ENCODE results near the gene TLN1. TPM values are rescaled to one million over a fixed set of nuclear protein-coding genes. Genes with fewer than 3 reads are reported as not detected.

TLN1 gene
- total and polyA plus RNA-seq, 2 experiments from 2014 or later = 21.5 to 120 TPM

DNA sequence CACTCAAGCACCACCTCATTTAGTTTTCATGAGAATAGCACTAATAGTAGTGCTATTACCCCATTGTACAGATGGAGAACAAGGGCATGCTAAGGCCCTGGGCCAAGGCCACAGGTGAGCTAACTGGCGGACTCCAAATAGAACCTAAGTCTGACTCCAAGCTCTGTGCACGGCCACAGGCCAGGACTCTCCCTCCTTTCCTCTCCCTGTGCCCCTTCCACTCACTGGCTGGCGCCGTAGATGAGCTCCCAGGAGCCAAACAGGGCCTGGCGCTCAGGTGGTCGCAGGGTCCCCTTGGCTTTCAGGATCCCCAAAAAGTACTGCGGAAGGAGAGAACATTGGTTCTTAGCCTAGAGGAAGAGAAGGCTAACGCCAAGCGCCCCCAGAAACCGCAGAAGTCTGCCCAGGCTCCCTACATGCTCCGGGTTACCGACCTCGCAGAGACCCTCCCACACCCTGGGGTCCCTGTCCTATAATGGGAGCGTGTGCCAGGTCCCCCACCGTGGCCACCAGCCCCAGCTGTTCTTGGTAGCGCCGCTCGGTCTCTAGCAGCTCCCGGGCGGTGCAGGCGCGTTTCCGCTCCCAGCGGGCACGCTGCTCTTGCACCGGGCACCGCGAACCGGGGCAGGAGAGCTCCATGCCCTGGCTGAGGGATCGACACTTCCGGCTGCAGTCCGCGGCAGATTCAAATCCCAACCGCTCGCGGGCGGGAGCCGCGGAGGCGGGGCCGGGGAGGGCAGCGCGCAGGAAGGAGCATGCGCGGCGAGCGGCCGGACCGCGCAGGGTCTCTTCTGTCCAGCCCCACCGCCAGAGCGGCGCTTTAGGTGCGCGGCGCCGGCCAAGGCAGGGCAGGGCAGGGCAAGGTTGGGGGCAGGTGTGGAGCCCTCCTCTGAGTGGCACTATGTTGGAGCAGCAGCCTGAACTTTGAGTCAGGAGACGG is 67.2 kb downstream of the TLN1 start, which contains the start of gene ARHGEF39:
TSS of gene ARHGEF39 (minus strand) at position 665 of the 940 bp plus-strand sequence. CDS start at position 639, 26 bp downstream.
- Histone ChIP-seq H3K4me1 (ENCODE audit: insufficient read depth) (peaks cover 15% of the 10 kb centered on the region), H3K27me3 (ENCODE audit: insufficient read depth) (no peaks in the 10 kb centered on the region), H3K9me2 (ENCODE audit: insufficient read depth) (peaks cover 12% of the 10 kb centered on the region), H2AFZ (peak within 1 kb of the TSS; percentile 97), H3K27ac (ENCODE audit: low read depth) (peak within 1 kb of the TSS; percentile 79; the same call in 1 of the 2 replicates), H3K4me3 (peak within 1 kb of the TSS; percentile 90), H3K36me3 (ENCODE audit: insufficient read depth) (peaks cover 8% of the 10 kb centered on the region; the same call in 1 of the 2 replicates), H3K79me2 (replicated peaks; ENCODE audit: insufficient read depth) (peaks cover 8% of the 10 kb centered on the region; the same call in 1 of the 2 replicates), H4K20me1 (replicated peaks; ENCODE audit: insufficient read depth) (no peaks in the 10 kb centered on the region), H3F3A (replicated peaks; ENCODE audit: low read depth) (peaks cover 19% of the 10 kb centered on the region; the same call in 1 of the 2 replicates), H3K4me2 (peak within 1 kb of the TSS; percentile 97)
- peaks cover 37% of the 10 kb centered on the region for H3K4me1 Mint-ChIP-seq
- TF ChIP-seq ZNF331 (CRISPR knock-in tag; IDR thresholded peaks at IDR 0.05; ENCODE audit: low read depth) (no peak), ZNF462 (CRISPR knock-in tag; IDR thresholded peaks at IDR 0.05) (no peak), NANOG (IDR thresholded peaks at IDR 0.05; ENCODE audit: borderline replicate concordance) (no peak), ETS1 (IDR thresholded peaks at IDR 0.05) (peak; percentile 69; the same call in 1 of the 2 replicates), POLR2AphosphoS5 (IDR thresholded peaks at IDR 0.05; ENCODE audit: low read depth) (peak; percentile 97)
- TF ChIP-seq, protein P1, sequence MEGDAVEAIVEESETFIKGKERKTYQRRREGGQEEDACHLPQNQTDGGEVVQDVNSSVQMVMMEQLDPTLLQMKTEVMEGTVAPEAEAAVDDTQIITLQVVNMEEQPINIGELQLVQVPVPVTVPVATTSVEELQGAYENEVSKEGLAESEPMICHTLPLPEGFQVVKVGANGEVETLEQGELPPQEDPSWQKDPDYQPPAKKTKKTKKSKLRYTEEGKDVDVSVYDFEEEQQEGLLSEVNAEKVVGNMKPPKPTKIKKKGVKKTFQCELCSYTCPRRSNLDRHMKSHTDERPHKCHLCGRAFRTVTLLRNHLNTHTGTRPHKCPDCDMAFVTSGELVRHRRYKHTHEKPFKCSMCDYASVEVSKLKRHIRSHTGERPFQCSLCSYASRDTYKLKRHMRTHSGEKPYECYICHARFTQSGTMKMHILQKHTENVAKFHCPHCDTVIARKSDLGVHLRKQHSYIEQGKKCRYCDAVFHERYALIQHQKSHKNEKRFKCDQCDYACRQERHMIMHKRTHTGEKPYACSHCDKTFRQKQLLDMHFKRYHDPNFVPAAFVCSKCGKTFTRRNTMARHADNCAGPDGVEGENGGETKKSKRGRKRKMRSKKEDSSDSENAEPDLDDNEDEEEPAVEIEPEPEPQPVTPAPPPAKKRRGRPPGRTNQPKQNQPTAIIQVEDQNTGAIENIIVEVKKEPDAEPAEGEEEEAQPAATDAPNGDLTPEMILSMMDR (conservative IDR thresholded peaks at IDR 0.05; ENCODE audit: low read depth in 2 of 2) = peak; percentile 34 to 79
- peak; percentile 97 for ATAC-seq
- H3K27me3 Mint-ChIP-seq (ENCODE audit: insufficient read depth, low read depth, poor library complexity) = peaks cover 15% of the 10 kb centered on the region
- H3K27ac Mint-ChIP-seq = peak within 1 kb of the TSS; percentile 75
- peaks cover 35% of the 10 kb centered on the region for H3K36me3 Mint-ChIP-seq (ENCODE audit: low read depth)
- peak within 1 kb of the TSS; percentile 81 for H3K4me3 Mint-ChIP-seq
- DNase-seq (ENCODE audit: low spot score) = peak; percentile 97
- H3K9me3 Mint-ChIP-seq = no peaks in the 10 kb centered on the region; the same call in 2 of the 3 replicates
